ENCODE results near the gene INTS4. TPM values are rescaled to one million over a fixed set of nuclear protein-coding genes. Genes with fewer than 3 reads are reported as not detected.

The INTS4 gene
- total RNA-seq, 2 experiments from 2014 or later = 50.6 to 57.0 TPM

GRCh38 chr11:77884829-77885190, 109.7 kb downstream of the INTS4 start:
- Histone ChIP-seq H3K4me1 (ENCODE audit: insufficient read depth, low read length, poor library complexity, severe bottlenecking) (peaks cover 4% of the 10 kb centered on the region), H3K9me3 (ENCODE audit: low read length) (no peaks in the 10 kb centered on the region), H3K36me3 (ENCODE audit: insufficient read depth, low read length) (peaks cover 59% of the 10 kb centered on the region), H3K27ac (ENCODE audit: low read depth, low read length, poor library complexity, severe bottlenecking) (no peak overlapping the region), H2AFZ (ENCODE audit: low read length) (no peak overlapping the region), H3K4me2 (ENCODE audit: low read length) (no peak overlapping the region), H3K79me2 (ENCODE audit: insufficient read depth, low read depth, low read length) (no peaks in the 10 kb centered on the region), H3K9me2 (ENCODE audit: insufficient read depth, low read length) (no peaks in the 10 kb centered on the region), H3K4me3 (ENCODE audit: low read depth, low read length, poor library complexity, severe bottlenecking) (no peak overlapping the region), H4K20me1 (ENCODE audit: insufficient read depth, low read length) (no peaks in the 10 kb centered on the region)
- no peak for DNase-seq (ENCODE audit: low spot score)
- ChIA-PET CTCF (ENCODE audit: unreplicated experiment) (no interaction called here), POLR2A (no interaction called here)
- no TSS peak for BruUV-seq (replicated peaks)
- TF ChIP-seq EZH2phosphoT487 (IDR thresholded peaks at IDR 0.05; ENCODE audit: borderline replicate concordance, low read depth, low read length) (no peak), CTCF (conservative IDR thresholded peaks at IDR 0.05; ENCODE audit: low read length) (no peak)
- intact Hi-C loops (cut with micrococcal nuclease; ENCODE audit: unreplicated experiment) = no loop called here

- no peak overlapping the region for H3K4me2 ChIP-seq (ENCODE audit: low read length)
- no peaks in the 10 kb centered on the region for H4K20me1 ChIP-seq (ENCODE audit: insufficient read depth, low read length)
- no TSS peak for BruUV-seq (replicated peaks)
- TF ChIP-seq CTCF (conservative IDR thresholded peaks at IDR 0.05; ENCODE audit: low read length) (no peak), EZH2phosphoT487 (IDR thresholded peaks at IDR 0.05; ENCODE audit: borderline replicate concordance, low read depth, low read length) (no peak)
- no peaks in the 10 kb centered on the region for H3K9me2 ChIP-seq (ENCODE audit: insufficient read depth, low read length)
- peaks cover 60% of the 10 kb centered on the region for H3K36me3 ChIP-seq (ENCODE audit: insufficient read depth, low read length)
- H3K9me3 ChIP-seq (ENCODE audit: low read length) = no peaks in the 10 kb centered on the region
- no peak overlapping the region for H3K4me3 ChIP-seq (ENCODE audit: low read depth, low read length, poor library complexity, severe bottlenecking)
- CTCF ChIA-PET (ENCODE audit: unreplicated experiment) = no interaction called here
- no peaks in the 10 kb centered on the region for H3K79me2 ChIP-seq (ENCODE audit: insufficient read depth, low read depth, low read length)
- no peak for DNase-seq (ENCODE audit: low spot score)
- intact Hi-C loops (cut with micrococcal nuclease; ENCODE audit: unreplicated experiment) = no loop called here
- peaks cover 9% of the 10 kb centered on the region for H3K4me1 ChIP-seq (ENCODE audit: insufficient read depth, low read length, poor library complexity, severe bottlenecking)
- H2AFZ ChIP-seq (ENCODE audit: low read length) = no peak overlapping the region
- no peak overlapping the region for H3K27ac ChIP-seq (ENCODE audit: low read depth, low read length, poor library complexity, severe bottlenecking)
- POLR2A ChIA-PET = no interaction called here
Observed at GRCh38 chr11:77884186-77884828, 110.2 kb downstream of the INTS4 start.

GRCh38 chr11:77883775-77884174, 110.7 kb downstream of the INTS4 start:
- H3K4me2 ChIP-seq (ENCODE audit: low read length) = no peak overlapping the region
- H3K9me2 ChIP-seq (ENCODE audit: insufficient read depth, low read length) = no peaks in the 10 kb centered on the region
- ChIA-PET CTCF (ENCODE audit: unreplicated experiment) (no interaction called here), POLR2A (no interaction called here)
- H3K79me2 ChIP-seq (ENCODE audit: insufficient read depth, low read depth, low read length) = no peaks in the 10 kb centered on the region
- H3K4me3 ChIP-seq (ENCODE audit: low read depth, low read length, poor library complexity, severe bottlenecking) = no peak overlapping the region
- no peak overlapping the region for H3K27ac ChIP-seq (ENCODE audit: low read depth, low read length, poor library complexity, severe bottlenecking)
- intact Hi-C loops (cut with micrococcal nuclease; ENCODE audit: unreplicated experiment) = no loop called here
- peaks cover 65% of the 10 kb centered on the region for H3K36me3 ChIP-seq (ENCODE audit: insufficient read depth, low read length)
- H3K9me3 ChIP-seq (ENCODE audit: low read length) = no peaks in the 10 kb centered on the region
- TF ChIP-seq CTCF (conservative IDR thresholded peaks at IDR 0.05; ENCODE audit: low read length) = no peak
- TF ChIP-seq EZH2phosphoT487 (IDR thresholded peaks at IDR 0.05; ENCODE audit: borderline replicate concordance, low read depth, low read length) = no peak
- H2AFZ ChIP-seq (ENCODE audit: low read length) = no peak overlapping the region
- no peaks in the 10 kb centered on the region for H4K20me1 ChIP-seq (ENCODE audit: insufficient read depth, low read length)
- no TSS peak for BruUV-seq (replicated peaks)
- DNase-seq (ENCODE audit: low spot score) = no peak
- peaks cover 12% of the 10 kb centered on the region for H3K4me1 ChIP-seq (ENCODE audit: insufficient read depth, low read length, poor library complexity, severe bottlenecking)
